HG02588 (cell line): ENCODE data around the gene KCNJ12.
"Not testable (repeated sequence)": the region's sequence is repeated elsewhere in the genome, so short reads cannot be mapped to it uniquely, and the experiment has no call there.

Experiments
- ATAC-seq: cut with Tn5 transposase; IDR thresholded peaks from one replicate; pipeline ENCODE4 v1.9.1; 2021; ENCODE audit warnings: mild to moderate bottlenecking, moderate library complexity; ENCODE audit not compliant: unreplicated experiment

Gene KCNJ12

DNA sequence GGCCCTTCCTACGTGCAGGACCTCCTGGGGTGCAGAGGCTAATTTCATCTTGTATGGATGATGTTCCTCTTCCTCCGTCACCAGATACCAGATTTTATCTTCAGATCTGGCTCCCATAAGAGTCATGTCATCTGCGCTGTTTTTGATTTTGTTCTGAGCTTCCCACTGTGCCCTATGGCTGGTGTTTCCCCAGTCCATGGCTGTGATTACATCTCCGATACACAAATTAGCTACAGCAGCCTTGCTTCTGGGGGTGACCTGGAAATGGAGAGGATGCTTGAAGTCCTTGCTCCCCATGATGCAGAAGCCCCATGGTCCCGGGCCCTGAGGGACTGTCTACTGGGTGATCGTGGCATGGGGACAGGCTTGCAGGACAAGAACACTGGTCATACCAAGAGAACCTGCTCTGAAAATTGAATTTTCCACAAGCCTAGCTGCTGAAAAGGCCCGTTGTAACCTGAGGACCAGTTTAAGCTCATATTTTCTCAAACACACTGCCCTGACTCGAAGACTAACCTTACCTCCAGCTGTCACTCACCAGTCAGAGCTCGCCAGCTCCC, 69.0 kb downstream of the KCNJ12 start:
- no peak for ATAC-seq

DNA sequence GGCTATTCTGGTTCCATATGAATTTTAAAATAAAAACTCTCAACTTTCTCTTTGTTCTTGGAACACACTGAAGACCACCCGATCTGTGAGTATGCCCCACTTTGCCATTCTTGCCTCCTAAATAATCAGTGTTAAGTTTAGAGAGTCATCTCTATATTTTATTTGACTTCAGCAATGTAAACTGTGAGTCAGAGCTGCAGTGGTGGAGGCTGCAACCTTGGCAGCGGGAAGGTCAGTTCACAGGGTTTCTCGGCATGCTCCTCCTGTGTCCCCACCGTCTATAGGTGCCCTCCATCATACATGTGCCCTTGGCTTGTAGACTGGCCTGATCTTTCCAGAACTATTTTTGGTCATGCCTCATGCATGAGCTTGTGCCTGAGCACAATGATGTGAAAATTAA, 71.4 kb downstream of the KCNJ12 start:
- not testable (repeated sequence) for ATAC-seq

DNA sequence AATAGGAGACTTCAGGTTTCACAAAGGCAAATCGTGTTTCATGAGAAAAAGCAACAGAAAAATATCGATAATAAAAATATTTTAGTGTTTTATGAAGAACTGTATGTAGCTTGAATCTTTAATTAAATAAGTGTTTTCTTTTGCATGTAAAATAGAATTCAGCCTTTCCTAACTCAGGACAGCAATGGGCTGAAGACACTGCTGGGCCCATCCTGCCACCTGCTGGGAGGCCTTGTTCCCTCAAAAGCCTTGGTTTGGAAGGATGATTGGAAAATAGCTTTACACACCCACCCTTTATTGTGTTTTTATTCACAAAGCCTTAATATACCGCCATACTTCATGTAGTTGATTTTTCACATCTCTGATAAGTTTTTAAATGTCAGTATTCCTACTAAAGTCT, 73.7 kb downstream of the KCNJ12 start:
- not testable (repeated sequence) for ATAC-seq

DNA sequence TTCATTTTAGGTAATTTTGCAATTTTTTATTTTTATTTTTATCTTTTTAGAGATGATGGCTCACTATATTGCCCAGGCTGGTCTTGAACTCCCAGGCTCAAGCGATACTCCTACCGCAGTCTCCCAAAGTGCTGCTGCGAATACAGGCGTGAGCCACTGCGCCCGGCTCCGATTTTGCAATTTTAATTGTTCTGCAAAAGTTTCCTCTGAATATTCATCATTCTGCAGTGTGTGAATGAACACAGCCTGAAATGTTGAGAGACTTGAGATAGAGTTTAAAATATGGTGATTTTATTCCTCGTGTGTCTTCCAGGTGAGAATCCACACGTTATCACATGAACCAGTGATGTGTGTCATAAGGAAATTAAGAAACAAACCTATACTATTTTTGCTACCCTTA, 75.8 kb downstream of the KCNJ12 start:
- ATAC-seq: no peak

DNA sequence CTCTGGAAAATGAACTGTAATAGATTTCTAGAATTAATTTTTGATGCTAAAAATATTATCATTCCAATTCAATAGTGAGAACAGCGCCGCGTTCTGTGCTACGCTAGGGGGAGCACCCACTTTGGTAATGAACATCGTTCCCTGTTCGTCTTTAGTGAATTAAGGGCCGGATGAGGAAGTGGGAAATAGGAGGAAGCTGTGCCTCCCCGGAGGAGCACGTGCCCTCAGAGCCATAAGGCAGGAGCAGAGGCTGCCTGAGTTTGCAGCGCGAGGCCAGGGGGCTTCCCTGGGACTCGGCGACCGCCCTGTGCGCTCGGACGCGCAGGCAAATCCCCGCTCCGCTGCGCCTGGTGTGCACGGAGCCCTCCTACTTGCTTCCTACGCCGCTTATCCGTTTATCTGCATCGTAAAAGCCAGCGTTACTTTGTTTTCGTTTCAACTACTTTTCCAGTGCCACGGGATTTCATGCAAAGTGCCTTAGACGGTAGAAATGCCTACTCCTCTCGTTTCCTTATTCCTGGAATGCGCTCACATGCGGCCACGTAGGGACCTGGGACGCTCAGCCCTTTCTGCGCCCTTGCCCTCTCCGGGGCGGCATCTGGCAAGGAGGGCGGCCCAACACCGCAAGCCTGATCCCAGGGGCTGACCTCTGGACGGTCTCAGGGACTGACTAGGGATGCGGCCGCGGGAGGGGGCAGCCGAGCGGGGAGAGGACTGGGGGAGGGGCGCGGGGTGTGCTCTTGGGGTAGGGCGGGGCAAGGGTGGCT, 76.4 kb downstream of the KCNJ12 start:
- ATAC-seq: no peak

DNA sequence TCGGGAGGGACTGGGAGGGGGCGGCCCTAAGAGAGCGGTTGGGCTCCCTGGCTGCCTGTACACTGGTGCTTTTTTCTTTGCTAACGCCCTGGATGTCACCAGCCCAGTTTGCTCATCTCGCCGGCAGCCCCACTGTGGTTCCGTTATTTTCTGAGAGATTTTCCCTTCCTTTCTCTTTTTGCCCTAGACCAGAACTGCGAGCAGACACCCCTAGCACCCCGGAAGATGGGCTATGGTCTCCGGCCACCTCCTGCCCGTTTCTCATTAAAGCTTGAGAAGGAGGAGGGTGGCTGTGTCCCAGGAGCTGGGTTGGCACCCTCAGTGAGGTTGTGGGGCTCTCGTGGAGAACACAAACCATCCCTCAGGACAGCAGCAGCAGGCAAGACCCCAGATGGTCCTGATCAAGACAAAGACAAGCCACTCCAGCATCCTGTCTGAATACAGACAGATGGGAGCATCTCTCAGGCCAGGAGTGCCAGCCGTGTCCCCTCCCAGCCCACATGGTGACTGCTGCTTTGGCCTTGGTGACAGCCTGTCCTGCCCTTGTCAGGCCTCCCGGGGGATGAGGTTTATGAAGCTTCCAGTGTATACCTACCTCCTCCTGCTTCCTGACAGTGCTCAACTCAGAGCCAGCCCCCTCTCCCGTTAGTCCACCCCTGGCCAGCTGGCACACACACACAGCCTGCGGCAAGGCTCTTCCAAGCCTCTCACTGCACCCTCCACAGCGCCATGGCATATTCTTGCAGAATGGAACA, 77.2 kb downstream of the KCNJ12 start:
- ATAC-seq: no peak

DNA sequence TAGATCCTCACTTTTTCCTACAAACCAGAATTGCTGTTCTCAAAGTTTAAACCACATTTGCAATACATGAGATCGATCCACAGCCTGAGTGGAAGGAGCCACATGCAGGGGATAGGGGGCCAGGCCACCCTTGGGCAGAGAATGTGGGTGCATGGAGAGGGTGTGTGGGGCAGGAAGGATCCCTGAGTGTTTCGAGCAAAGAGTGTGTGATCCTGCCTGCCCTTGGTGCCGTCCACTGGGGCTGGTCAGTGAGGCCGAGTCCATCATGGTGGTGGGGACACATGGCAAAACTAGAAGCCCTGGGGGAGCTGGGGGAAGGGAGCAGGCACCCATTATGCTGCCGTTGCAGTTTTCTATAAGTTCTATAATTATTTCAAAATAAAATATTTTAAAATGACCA, 77.8 kb downstream of the KCNJ12 start:
- not testable (repeated sequence) for ATAC-seq

DNA sequence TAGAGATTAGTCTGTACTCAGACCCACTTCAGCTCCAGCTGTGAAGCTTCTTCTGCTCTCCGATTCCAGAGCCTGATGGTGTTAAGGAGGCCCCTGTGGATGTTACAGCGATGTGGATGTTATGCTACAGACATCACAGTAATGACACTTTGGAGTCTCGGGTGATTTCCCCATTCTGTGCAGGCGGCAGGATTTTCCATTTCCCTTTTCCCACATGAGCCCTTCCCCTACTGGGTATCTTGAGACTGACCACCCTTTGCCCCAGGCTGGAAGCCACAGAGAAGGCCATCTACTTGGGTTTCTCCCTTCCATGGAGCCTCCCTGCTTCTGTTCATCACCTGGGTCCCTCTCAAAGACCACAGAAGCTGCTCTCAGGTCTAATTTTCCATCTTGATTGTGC, 78.3 kb downstream of the KCNJ12 start:
- no peak for ATAC-seq

DNA sequence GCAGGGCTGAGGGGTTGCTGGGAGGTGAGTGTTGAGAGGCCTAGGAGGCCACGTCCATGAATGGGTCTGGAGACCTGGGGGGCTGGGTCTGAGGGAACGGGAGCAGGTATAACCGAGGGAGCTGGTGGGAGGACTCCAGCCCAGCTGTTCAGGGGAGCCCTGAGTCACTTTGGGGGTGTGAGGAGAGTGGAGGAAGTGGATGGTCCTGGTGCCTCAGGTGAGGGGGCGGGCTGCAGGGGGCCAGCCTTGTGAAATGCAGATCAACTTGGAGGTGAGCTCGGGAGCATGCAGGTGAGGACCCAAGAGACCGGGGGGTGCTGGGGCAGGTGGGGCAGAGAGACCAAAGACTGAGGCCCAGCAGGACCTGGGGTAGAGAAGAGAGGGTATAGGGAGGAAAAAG, 79.6 kb downstream of the KCNJ12 start:
- no peak for ATAC-seq

DNA sequence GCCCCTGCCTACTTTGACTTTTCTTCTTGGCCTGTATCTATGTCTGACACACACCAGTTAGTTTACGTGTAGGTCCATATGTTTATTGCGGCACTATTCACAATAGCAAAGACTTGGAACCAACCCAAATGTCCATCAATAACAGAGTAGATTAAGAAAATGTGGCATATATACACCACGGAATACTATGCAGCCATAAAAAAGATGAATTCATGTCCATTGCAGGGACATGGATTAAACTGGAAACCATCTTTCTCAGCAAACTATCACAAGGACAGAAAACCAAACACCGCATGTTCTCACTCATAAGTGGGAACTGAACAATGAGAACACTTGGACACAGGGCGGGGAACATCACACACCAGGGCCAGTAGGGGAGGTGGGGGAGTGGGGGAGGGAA, 80.3 kb downstream of the KCNJ12 start:
- ATAC-seq: not testable (repeated sequence)

DNA sequence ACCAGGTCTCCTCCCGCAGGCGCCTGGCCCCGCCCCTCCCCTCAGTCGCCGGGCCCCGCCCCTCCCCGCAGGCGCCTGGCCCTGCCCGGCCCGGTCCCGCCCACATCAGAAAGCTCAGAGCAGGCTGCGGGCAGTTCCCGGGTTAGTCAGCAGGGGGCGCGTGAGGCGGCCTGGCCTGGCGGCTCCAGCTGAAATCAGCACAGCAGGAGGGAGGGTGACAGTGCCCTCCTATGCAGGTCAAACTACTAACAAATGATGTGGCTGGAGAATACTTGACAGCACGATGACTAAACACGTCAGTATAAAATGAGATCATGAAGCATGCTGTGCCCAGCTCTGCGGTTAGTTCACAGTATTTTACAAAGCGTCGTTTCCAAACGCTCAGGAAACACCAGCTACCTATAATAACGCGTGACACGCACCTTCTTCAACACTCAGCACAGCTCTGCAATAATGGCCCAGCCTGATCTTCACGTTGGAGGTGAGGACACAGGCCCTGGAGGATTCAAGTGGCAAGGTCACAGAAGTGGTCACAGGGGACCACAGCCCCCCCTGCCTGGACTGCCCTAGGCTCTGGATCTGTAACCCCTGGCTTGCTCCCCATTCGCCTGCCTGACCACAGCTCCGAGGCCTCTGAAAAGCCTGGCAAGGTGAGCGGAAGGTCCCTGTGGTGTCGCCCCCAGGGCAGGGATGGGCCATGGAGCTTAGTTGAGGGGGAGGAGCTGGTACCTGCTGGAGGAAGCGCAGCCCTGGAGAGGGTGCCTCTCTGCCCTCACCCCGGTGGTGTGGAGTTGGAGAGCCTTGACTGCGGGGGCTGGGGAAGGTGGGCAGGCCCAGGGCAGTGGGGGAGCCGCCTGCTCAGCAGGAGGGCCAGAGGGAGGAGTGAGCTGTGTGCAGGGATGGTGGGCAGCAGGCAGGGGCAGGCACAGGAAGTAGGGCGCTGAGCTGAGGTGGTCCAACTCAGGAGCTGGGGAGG, 81.2 kb downstream of the KCNJ12 start:
- peak; percentile 85 for ATAC-seq

DNA sequence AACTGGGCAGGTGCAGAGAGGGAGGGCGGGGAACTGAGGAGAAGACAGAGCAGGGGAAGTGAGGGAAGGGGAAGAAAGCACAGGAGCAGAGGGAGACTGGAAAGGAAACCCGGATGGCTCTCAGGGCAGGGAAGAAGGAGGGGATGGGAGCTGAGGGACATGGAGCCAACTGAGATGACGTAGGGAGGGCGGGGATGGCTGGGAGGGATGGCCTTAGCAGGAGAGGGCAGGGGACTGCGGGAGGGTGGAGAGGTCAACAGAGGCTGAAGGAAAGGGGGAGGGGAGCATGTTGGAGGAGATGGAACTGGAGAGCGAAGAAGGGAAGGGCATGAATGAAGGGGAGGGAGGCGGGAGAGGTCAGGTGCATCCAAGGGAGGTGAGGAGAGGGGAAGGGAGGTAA, 81.9 kb downstream of the KCNJ12 start:
- no peak for ATAC-seq

DNA sequence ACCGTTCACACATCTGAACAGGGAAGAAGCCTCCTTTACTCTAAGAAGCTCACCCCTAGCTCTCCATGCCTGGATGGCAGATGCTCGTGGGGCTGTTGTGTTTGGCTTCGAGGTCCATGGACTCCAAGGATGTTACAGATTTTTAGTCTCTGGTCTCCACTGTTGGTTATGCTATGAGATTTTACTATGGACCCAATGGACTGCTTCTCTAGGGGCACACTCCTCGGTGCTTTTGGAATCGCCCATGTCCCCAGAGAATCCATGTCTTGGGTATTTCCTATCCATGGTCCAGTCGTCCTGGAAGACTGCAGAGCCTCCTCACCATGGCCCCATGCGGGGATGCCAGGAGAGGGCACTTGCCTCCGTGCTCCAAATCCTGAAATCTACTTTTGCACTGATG, 83.4 kb downstream of the KCNJ12 start:
- ATAC-seq: no peak

DNA sequence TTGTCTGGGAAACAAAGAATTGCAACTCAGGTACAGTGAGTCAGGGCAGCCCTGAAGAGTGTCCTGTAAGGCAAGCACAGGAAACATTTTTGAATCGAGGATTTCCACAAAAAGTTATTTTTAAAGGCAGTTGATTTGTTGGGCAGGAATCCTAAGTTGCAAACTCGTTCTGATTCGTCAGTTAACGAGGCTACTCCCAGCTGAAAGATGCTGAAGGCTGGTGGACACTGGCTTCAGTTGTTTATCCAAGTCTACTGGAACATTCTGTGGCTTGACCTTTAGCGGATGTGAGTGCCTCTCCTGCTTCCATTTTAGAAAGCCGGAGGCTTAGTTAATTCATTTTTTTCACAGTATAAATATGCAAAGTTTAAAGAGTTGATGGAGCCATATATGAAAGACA, 84.2 kb downstream of the KCNJ12 start:
- ATAC-seq: no peak

DNA sequence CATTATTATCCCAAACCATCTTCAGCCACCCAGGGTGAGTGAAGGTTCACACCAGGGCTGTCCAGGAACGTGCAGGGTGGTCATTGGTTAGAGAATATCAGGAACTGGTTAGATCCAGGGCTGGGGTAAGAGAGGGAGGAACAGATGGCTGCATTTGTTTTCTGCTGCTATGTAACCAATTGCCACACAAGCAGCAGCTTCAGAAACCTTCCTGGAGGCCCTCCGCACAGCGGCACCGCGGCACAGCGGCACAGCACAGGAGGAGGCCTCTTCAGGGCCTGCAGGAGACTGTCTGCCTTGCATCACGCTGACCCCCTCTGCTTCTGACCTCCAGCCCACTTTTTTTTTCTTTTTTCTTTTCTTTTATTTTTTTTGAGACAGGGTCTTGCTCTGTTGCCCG, 86.1 kb downstream of the KCNJ12 start:
- no peak for ATAC-seq

DNA sequence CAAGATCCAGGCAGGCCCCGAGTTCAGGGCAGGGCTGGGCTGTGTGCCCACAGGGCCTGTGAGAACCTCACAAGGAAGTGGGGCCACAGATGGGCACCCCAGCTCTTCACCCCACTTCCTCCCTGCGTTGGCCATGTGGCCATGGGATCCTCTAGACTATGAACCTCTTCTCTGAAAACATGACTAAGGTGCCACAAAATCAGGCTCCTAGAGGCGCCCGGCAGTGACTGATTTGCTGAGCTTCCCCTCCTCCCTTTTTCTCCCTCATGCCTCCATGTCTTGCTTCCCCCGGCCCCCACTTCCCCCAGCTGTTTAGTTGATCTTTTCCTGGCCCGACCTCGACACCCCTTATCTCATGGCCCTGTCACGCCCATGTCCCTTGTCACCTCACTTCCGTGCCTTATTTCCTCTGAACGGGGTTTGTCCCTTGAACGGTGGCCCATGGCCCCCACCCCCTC, 87.1 kb downstream of the KCNJ12 start:
- no peak for ATAC-seq

DNA sequence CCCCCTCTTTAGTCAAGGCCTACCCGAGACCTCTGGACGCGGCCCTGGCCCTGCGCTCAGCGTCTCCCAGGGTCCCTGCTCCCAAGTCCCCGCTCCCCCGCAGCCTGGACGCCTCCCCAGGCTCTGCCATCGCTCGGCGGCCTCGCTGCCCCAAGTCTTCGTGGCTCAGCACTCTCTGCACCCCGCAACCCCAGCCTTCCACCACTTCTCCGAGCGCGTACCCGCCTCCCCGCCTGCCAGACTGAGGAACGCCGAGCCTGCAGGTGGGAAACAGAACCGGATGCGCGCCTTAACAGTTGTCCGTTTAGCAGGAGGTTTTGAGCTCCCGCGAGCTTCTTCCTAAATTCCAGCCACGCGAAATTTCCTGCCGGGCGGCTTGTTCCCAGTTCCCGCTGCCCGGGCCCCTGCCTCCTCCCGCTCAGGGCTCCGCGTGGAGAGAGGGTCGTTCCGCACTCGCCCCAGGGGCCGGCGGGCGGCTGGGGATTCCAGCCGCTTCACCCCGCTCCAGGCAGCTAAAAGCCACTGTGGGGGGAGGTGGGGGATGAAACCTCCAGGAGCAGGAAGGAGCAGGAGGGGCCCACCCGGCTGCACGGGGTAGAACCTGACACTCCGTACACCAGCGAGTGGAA, 87.7 kb downstream of the KCNJ12 start:
- ATAC-seq: no peak

DNA sequence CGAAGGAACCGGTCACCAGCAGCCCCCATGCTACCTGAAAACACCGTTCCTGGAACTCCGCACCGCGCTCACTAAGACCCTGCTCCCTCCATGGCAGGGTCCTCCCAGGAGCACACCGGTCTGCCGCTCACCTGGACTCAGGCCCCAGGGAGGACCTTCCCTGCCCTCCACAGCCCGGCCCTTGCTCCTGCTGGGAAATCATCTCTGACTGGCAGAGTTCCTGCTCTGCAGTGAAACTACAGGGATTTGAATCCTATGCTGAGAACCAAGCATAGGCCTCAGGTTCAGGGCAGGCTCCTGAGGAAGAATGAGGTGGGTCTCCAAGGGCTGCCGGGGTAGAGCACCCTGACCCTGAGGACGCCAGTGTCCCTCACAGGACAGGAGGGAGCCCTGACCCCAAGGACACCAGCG, 88.5 kb downstream of the KCNJ12 start:
- ATAC-seq: no peak

DNA sequence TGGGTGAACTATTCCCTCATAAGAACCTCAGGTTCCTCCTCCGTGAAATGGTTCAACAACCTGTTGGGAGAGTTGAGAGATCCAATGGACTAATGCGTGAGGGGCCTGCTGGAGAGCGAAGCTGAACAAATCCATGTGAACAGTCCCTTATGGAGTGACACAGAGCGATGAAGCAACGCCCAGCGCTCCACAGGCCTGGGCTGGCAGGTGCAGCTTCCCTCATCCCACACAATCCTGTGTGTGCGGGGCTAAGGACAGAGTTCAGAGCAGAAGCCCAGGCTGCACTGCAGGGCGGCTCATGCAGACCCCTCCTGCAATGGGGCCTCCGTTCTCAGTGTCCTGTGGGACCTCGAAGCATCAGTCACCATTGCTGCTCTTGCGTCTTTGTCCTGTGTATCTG, 90.4 kb downstream of the KCNJ12 start:
- no peak for ATAC-seq

DNA sequence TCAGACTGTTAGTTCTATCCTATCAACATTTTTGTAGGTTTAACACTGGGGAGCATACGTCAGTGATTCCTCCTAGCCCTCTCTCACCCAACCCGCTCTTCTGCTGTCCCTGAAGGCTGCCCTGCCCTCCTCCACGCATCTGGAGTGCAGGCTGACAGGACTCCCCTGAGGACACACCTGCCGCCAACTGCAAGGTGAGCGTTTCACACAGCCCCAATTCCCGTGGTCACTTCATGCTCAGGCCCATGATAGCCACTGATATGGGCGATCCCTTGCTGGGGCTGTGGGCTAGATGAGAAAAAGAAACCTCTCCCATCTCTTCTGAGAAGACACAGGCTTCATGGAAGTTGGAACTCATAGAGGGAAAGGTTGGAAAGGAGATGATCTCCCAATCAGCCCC, 91.0 kb downstream of the KCNJ12 start:
- ATAC-seq: no peak
